UCSD-AML1 (cell line): Measurements from ENCODE around the gene SLC9A5.

Experiments
- DNase-seq: peaks from one replicate; lab custom pipeline; 2025; ENCODE audit not compliant: unreplicated experiment; lab: John Stamatoyannopoulos, UW

Gene SLC9A5

GRCh38 chr16:67305216-67306071, 56.7 kb downstream of the SLC9A5 start:
- no peak for DNase-seq

- DNase-seq, result no peak
These were observed 61.8 kb downstream of the SLC9A5 start for GRCh38 chr16:67310561-67310960.

GRCh38 chr16:67311607-67312488, 63.1 kb downstream of the SLC9A5 start:
- DNase-seq, result no peak

GRCh38 chr16:67312719-67313118, 63.9 kb downstream of the SLC9A5 start:
- DNase-seq, result no peak

GRCh38 chr16:67317853-67318252, 69.1 kb downstream of the SLC9A5 start:
- no peak for DNase-seq
